ENCODE data around the gene ZMIZ1.
"Not testable (repeated sequence)": the region's sequence is repeated elsewhere in the genome, so short reads cannot be mapped to it uniquely, and the experiment has no call there.

ZMIZ1 gene

GRCh38 chr10:79029478-79030390, 39.0 kb upstream of the ZMIZ1 start:
- FAIRE-seq: no peak
- DNase-seq (ENCODE audit: insufficient read length, low spot score): no peak

GRCh38 chr10:79030705-79031104, 38.1 kb upstream of the ZMIZ1 start:
- FAIRE-seq (no peak), DNase-seq (ENCODE audit: insufficient read length, low spot score) (no peak)

GRCh38 chr10:79031723-79032122, 37.0 kb upstream of the ZMIZ1 start:
- FAIRE-seq (no peak), DNase-seq (ENCODE audit: insufficient read length, low spot score) (no peak)

- FAIRE-seq (no peak), DNase-seq (ENCODE audit: insufficient read length, low spot score) (no peak)
These were observed 34.4 kb upstream of the ZMIZ1 start for GRCh38 chr10:79034271-79034876.

GRCh38 chr10:79036416-79036815, 32.4 kb upstream of the ZMIZ1 start:
- DNase-seq (ENCODE audit: insufficient read length, low spot score); FAIRE-seq: not testable (repeated sequence)

- FAIRE-seq (no peak), DNase-seq (ENCODE audit: insufficient read length, low spot score) (no peak)
These were observed 30.5 kb upstream of the ZMIZ1 start for GRCh38 chr10:79038104-79038840.

- FAIRE-seq (no peak), DNase-seq (ENCODE audit: insufficient read length, low spot score) (no peak)
These were observed 29.9 kb upstream of the ZMIZ1 start for GRCh38 chr10:79038841-79039201.

GRCh38 chr10:79042639-79043411, 25.9 kb upstream of the ZMIZ1 start:
- DNase-seq (ENCODE audit: insufficient read length, low spot score): no peak
- no peak for FAIRE-seq

- DNase-seq (ENCODE audit: insufficient read length, low spot score) (no peak), FAIRE-seq (no peak)
These were observed 24.6 kb upstream of the ZMIZ1 start for GRCh38 chr10:79044036-79044632.

- DNase-seq (ENCODE audit: insufficient read length, low spot score): no peak
- FAIRE-seq: no peak
These were observed 23.9 kb upstream of the ZMIZ1 start for GRCh38 chr10:79044846-79045245.

- DNase-seq (ENCODE audit: insufficient read length, low spot score): no peak
These were observed 23.1 kb upstream of the ZMIZ1 start for GRCh38 chr10:79045566-79046175.

GRCh38 chr10:79046326-79046725, 22.4 kb upstream of the ZMIZ1 start:
- DNase-seq (ENCODE audit: insufficient read length, low spot score) (no peak), FAIRE-seq (no peak)

More at GRCh38 chr10:79045566-79046175, 23.1 kb upstream of the ZMIZ1 start:
- FAIRE-seq: no peak

- FAIRE-seq: no peak
These were observed 21.8 kb upstream of the ZMIZ1 start for GRCh38 chr10:79046741-79047583.

GRCh38 chr10:79047584-79047874, 21.2 kb upstream of the ZMIZ1 start:
- DNase-seq (ENCODE audit: insufficient read length, low spot score) (no peak), FAIRE-seq (no peak)

More at GRCh38 chr10:79046741-79047583, 21.8 kb upstream of the ZMIZ1 start:
- no peak for DNase-seq (ENCODE audit: insufficient read length, low spot score)

GRCh38 chr10:79047875-79048638, 20.7 kb upstream of the ZMIZ1 start:
- DNase-seq (ENCODE audit: insufficient read length, low spot score) (no peak), FAIRE-seq (no peak)

- FAIRE-seq: no peak
These were observed 19.9 kb upstream of the ZMIZ1 start for GRCh38 chr10:79048639-79049550.

More at GRCh38 chr10:79048639-79049550, 19.9 kb upstream of the ZMIZ1 start:
- no peak for DNase-seq (ENCODE audit: insufficient read length, low spot score)

All from HTR-8/SVneo (cell line).